Colonic mucosa (tissue), 4 donors: ENCODE data around the gene PAPPA2. TPM values are rescaled to one million over a fixed set of nuclear protein-coding genes. Genes with fewer than 3 reads are reported as not detected.

Source experiments
- DNase-seq: peaks from one replicate; pipeline ENCODE4 v3.0.0-alpha.2; 2020
- H3K27ac ChIP-seq: fragments of 200-600 bp; one replicate; pipeline ENCODE4 v1.8.0; 2021
- H3K27me3 ChIP-seq: fragments of 200-600 bp; one replicate; pipeline ENCODE4 v1.8.0; 2021
- H3K36me3 ChIP-seq: fragments of 200-600 bp; one replicate; pipeline ENCODE4 v1.8.0; 2021
- H3K4me1 ChIP-seq: fragments of 200-600 bp; one replicate; pipeline ENCODE4 v1.8.0; 2021; ENCODE audit warnings: mild to moderate bottlenecking
- H3K4me3 ChIP-seq: fragments of 200-600 bp; one replicate; pipeline ENCODE4 v1.8.0; 2021
- H3K9ac ChIP-seq, 2 donors: one replicate each; pipeline ENCODE4 v1.7.0; 2013; ENCODE audit warnings: control low read depth in 2 of 2, low read depth in 2 of 2, low read length in 2 of 2
- H3K9me3 ChIP-seq: fragments of 200-600 bp; one replicate; pipeline ENCODE4 v1.8.0; 2021
- intact Hi-C: fragments of 100-400 bp; cut with DNase I; formaldehyde crosslinking; loops from one replicate; pipeline ENCODE4 v1.14.1; 2022
- total RNA-seq, 2 donors: library from RNA; stranded (reverse); fragmentation: NEBNext Ultra II Directional in 1 of 2; extraction: Animal tissue kit (Norgen Biotek cat#: 25700) in 1 of 2; gene quantifications; one replicate each; pipeline ENCODE4 v1.2.1, GENCODE V29; 2021
- TF ChIP-seq, protein P1 (sequence below): fragments of 200-600 bp; IDR thresholded peaks from one replicate; pipeline ENCODE4 v1.8.0; 2022; ENCODE audit warnings: antibody characterized with exemption, mild to moderate bottlenecking
- donor health status: healthy.
- donor health status: DM: no; HTN: no; CAD: no.
- donor health status: DM: no; HTN: no; CAD: no.

Gene PAPPA2
- total RNA-seq, 2 donors from 2014 or later, result 3.1 to 3.6 TPM

DNA sequence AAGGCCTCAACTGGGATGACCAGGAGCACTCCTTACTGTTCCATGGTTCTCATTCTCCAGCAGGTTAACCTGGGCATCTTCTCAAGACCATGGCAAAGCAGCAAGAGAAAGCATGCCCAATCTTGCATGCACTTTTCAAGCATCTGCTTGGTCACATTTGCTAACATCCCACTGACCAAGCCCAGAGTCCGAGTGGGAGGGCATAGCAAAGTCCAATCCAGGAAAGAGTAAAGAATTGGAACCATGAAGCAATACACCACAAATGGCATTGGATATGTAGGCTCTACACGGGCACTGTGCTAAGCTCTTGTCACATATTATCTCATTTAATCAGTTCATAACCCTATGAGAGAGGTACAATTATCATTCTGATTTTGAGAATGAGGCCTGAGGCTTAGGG is 73.6 kb downstream of the PAPPA2 start:
- H3K9ac ChIP-seq, result no peak overlapping the region
- H3K27me3 ChIP-seq, result no peaks in the 10 kb centered on the region
- TF ChIP-seq, protein P1, sequence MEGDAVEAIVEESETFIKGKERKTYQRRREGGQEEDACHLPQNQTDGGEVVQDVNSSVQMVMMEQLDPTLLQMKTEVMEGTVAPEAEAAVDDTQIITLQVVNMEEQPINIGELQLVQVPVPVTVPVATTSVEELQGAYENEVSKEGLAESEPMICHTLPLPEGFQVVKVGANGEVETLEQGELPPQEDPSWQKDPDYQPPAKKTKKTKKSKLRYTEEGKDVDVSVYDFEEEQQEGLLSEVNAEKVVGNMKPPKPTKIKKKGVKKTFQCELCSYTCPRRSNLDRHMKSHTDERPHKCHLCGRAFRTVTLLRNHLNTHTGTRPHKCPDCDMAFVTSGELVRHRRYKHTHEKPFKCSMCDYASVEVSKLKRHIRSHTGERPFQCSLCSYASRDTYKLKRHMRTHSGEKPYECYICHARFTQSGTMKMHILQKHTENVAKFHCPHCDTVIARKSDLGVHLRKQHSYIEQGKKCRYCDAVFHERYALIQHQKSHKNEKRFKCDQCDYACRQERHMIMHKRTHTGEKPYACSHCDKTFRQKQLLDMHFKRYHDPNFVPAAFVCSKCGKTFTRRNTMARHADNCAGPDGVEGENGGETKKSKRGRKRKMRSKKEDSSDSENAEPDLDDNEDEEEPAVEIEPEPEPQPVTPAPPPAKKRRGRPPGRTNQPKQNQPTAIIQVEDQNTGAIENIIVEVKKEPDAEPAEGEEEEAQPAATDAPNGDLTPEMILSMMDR, result no peak
- no peak overlapping the region for H3K27ac ChIP-seq
- no peak for DNase-seq
- H3K4me1 ChIP-seq, result no peaks in the 10 kb centered on the region
- H3K4me3 ChIP-seq, result no peak overlapping the region
- intact Hi-C loops, result no loop called here
- H3K9me3 ChIP-seq, result no peaks in the 10 kb centered on the region
- H3K36me3 ChIP-seq, result no peaks in the 10 kb centered on the region

DNA sequence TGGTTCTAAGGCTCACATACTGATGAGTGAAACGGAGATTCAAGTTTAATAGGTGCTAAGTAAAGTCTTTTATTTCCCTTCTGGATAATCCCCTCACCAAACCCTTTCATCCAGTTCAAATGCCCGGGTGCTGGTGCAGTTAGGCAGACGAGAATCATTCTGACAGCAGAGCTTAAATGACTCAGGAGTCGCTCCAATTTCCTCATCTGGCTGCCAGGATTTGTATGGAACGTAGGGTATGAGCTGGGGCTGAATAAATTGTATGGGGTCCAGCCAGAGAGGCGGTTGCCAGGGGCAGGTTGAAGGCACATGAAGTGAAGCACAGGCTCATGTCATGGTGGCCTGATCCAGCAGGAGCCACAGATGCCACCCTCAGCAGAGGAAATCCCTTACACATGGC is 76.0 kb downstream of the PAPPA2 start:
- Histone ChIP-seq H3K9ac (no peak overlapping the region), H3K9me3 (no peaks in the 10 kb centered on the region), H3K27me3 (no peaks in the 10 kb centered on the region), H3K4me1 (no peaks in the 10 kb centered on the region), H3K27ac (no peak overlapping the region), H3K4me3 (no peak overlapping the region), H3K36me3 (no peaks in the 10 kb centered on the region)
- no peak for DNase-seq
- TF ChIP-seq, protein P1, result no peak
- intact Hi-C loops, result no loop called here

DNA sequence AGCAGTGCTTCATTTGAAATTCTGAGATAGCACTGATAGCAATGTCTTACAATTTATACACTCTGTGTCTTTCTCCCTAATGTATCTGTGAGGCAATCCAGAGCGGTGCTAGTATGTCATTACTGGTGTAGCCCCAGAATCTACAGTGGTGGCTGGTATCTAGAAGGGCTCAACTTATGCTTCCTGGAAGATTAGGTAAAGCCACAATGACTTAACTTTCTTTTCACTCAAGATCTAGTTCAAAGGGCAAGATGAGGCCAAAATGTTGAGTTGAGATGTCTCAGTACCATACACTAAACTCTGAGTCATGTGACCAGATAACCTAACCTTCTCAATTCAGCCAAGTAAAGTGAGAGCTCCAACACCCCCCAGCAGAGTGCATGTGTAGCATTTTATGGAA is 77.5 kb downstream of the PAPPA2 start:
- H3K27me3 ChIP-seq, result no peaks in the 10 kb centered on the region
- intact Hi-C loops, result no loop called here
- no peaks in the 10 kb centered on the region for H3K9me3 ChIP-seq
- H3K4me1 ChIP-seq, result no peaks in the 10 kb centered on the region
- no peak overlapping the region for H3K4me3 ChIP-seq
- H3K27ac ChIP-seq, result no peak overlapping the region
- TF ChIP-seq, protein P1, result no peak
- H3K36me3 ChIP-seq, result no peaks in the 10 kb centered on the region
- no peak overlapping the region for H3K9ac ChIP-seq
- DNase-seq, result no peak

DNA sequence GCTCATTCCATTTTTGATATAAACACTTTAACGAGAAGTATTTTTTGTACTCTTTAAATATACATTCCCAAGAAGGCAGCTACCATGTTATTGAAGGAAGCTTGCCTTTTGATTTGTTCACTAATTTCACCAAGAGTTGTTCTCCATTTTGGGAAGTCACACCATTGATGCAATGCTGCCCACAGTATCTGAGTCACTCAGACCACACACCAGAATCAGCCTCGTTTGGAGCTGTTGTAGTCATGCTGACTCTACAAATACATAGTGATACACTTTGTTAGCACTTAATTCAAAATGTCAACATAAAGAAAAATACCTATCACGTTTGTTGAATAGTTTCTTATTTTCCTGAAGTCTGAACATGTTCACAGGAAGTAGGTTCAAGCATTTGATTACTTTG is 78.7 kb downstream of the PAPPA2 start:
- Histone ChIP-seq H3K4me1 (no peaks in the 10 kb centered on the region), H3K27me3 (no peaks in the 10 kb centered on the region), H3K27ac (no peak overlapping the region), H3K36me3 (no peaks in the 10 kb centered on the region), H3K9me3 (no peaks in the 10 kb centered on the region), H3K4me3 (no peak overlapping the region), H3K9ac (no peak overlapping the region)
- DNase-seq, result no peak
- intact Hi-C loops, result no loop called here
- TF ChIP-seq, protein P1, result no peak

DNA sequence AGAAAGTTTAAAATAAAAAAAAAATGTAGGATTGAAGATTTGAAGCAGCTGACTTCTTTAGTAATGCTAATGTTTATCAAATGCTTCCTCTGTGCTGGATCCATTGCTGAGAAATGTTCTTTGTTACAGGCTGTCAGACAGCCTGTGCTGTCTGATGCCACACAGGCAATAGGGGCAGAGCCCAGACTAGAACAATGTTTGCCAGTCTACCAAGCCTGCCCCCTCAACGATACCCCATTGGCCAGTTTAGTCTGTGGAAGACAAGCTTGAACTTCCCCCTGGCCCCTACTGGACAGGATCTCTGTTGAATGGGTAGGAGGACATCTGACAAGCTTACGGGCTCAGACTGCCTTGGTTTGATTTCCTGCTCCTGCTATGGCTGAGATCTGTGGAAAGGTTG is 79.4 kb downstream of the PAPPA2 start:
- Histone ChIP-seq H3K9ac (no peak overlapping the region), H3K4me1 (no peaks in the 10 kb centered on the region), H3K9me3 (no peaks in the 10 kb centered on the region), H3K36me3 (no peaks in the 10 kb centered on the region), H3K27me3 (no peaks in the 10 kb centered on the region), H3K27ac (no peak overlapping the region), H3K4me3 (no peak overlapping the region)
- DNase-seq, result no peak
- intact Hi-C loops, result no loop called here
- TF ChIP-seq, protein P1, result no peak
